Stomach (tissue), 4 donors: Measurements from ENCODE around the gene CCDC88C.

ENCODE experiments used
- EP300 ChIP-seq: sonication (generic); formaldehyde crosslinking; IDR thresholded peaks from one replicate; pipeline ENCODE4 v1.6.1; 2017; ENCODE audit warnings: antibody characterized with exemption
- POLR2A ChIP-seq, 4 donors: fragments of 450-650 bp; IDR thresholded peaks; one replicate each; pipeline ENCODE4 v1.6.1; 2016; ENCODE audit warnings: antibody characterized with exemption in 4 of 4, control low read depth in 2 of 4, mild to moderate bottlenecking in 1 of 4, moderate library complexity in 1 of 4
- POLR2AphosphoS5 ChIP-seq, 3 donors: sonication (generic); formaldehyde crosslinking; IDR thresholded peaks; one replicate each; pipeline ENCODE4 v1.6.1; 2016; ENCODE audit warnings: antibody characterized with exemption in 3 of 3
- TF ChIP-seq, protein P1 (sequence below), 7 experiments: fragments of 450-650 bp in 4 of 7; fragments of 200-600 bp in 3 of 7; sonication (generic) in 3 of 7; IDR thresholded peaks; one replicate each; pipeline ENCODE4 v1.5.1; 2016 to 2019; ENCODE audit warnings: antibody characterized with exemption in 7 of 7, control low read depth in 2 of 7, mild to moderate bottlenecking in 1 of 7

DNA sequence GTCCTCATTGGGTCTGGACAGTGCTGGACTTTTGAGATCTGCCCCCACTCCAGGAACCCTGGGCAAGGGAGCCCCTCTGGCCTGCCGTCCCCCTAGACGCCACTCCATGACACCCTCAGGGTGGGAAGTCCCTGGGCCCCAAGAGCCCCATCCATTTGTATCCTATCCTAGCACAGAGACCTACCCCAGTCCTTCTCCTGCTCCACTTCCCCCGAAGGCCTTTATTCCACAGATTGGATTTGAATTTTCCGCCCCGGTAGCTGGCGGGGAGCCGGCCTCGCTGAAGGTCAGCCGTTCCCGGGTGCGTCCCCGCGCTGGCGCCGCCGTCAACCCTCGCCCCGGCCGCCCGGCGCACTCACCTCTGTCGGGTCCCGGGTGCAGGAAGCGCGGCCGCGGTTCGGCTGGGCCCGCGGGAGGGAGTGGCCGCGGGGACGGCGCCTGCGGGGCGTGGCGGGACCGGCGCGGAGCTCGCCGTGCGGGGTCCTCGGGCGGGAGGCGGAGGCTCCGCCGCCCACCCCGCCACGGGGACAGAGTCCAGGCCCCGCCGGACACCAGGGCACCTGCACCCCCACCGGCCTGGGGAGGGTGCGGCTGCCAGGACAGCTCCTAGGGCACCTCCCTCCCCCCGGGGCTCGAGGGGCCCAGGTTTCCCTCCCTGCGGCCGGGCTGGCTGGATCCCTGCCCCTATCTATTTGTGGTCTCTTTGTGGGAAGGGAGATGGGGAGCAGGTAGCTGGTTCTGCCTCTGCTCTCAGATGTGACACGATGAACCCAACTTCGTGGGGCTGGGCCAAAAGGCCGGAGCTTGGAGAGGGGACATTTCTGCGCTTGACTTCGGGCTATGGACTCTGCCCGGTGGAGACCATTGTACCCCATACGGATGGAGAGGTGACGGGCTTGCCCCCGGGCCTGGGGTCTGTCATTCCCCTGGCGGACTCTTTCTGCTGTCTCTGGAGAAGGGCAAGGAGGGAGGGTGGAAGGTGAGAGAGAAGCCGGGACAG, 153.2 kb downstream of the CCDC88C start:
- TF ChIP-seq POLR2AphosphoS5 (IDR thresholded peaks at IDR 0.05): no peak
- TF ChIP-seq, protein P1, sequence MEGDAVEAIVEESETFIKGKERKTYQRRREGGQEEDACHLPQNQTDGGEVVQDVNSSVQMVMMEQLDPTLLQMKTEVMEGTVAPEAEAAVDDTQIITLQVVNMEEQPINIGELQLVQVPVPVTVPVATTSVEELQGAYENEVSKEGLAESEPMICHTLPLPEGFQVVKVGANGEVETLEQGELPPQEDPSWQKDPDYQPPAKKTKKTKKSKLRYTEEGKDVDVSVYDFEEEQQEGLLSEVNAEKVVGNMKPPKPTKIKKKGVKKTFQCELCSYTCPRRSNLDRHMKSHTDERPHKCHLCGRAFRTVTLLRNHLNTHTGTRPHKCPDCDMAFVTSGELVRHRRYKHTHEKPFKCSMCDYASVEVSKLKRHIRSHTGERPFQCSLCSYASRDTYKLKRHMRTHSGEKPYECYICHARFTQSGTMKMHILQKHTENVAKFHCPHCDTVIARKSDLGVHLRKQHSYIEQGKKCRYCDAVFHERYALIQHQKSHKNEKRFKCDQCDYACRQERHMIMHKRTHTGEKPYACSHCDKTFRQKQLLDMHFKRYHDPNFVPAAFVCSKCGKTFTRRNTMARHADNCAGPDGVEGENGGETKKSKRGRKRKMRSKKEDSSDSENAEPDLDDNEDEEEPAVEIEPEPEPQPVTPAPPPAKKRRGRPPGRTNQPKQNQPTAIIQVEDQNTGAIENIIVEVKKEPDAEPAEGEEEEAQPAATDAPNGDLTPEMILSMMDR (IDR thresholded peaks at IDR 0.05): no peak
- no peak for TF ChIP-seq POLR2A (IDR thresholded peaks at IDR 0.05)
- TF ChIP-seq EP300: no peak
